IMR-90 (cell line): Measurements from ENCODE around the gene SMYD1. TPM values are rescaled to one million over a fixed set of nuclear protein-coding genes. Genes with fewer than 3 reads are reported as not detected.

Experiments used
- ATAC-seq: fragments of 200-7000 bp; cut with Tn5 transposase; 2 replicates; pipeline ENCODE4 v1.9.1; 2020; ENCODE audit warnings: low read depth, mild to moderate bottlenecking, moderate library complexity
- BruUV-seq: library from RNA; stranded (reverse); fragments of 400-500 nt; replicated peaks from 2 replicates; lab custom pipeline; 2021; lab: Mats Ljungman, UMichigan
- CTCF ChIA-PET: fragments of 300-600 bp; formaldehyde crosslinking; extraction: SDS; loops from one replicate; lab custom pipeline; 2021; ENCODE audit warnings: antibody characterized with exemption; lab: Yijun Ruan, JAX
- POLR2A ChIA-PET: fragments of 300-600 bp; sonication (Branson Sonifier 250); formaldehyde crosslinking; loops from one replicate; lab custom pipeline; 2022; ENCODE audit warnings: antibody characterized with exemption; ENCODE audit not compliant: unreplicated experiment; lab: Charles Lee
- DNase-seq: peaks from one replicate; pipeline ENCODE4 v3.0.0; 2013
- H2AFZ ChIP-seq: replicated peaks from 2 replicates; pipeline ENCODE3; 2013; ENCODE audit warnings: low read length, mild to moderate bottlenecking; ENCODE audit not compliant: poor library complexity
- H2AK5ac ChIP-seq: 2 replicates; pipeline ENCODE4 v1.6.1; 2013; ENCODE audit warnings: low read depth, low read length, inconsistent platforms
- H2AK9ac ChIP-seq: replicated peaks from 2 replicates; pipeline ENCODE3; 2013; ENCODE audit warnings: mild to moderate bottlenecking, low read depth, low read length, moderate library complexity; ENCODE audit not compliant: poor library complexity
- H2BK120ac ChIP-seq: 2 replicates; pipeline ENCODE4 v1.6.1; 2013; ENCODE audit warnings: low read depth, low read length, inconsistent platforms
- H2BK15ac ChIP-seq: 3 replicates; pipeline ENCODE4 v1.6.1; 2013; ENCODE audit warnings: low read depth, low read length, inconsistent platforms
- H2BK20ac ChIP-seq: 2 replicates; pipeline ENCODE4 v1.6.1; 2013; ENCODE audit warnings: low read depth, mild to moderate bottlenecking, inconsistent platforms, low read length, moderate library complexity
- H2BK5ac ChIP-seq: 2 replicates; pipeline ENCODE4 v1.6.1; 2013; ENCODE audit warnings: mild to moderate bottlenecking, low read depth, low read length, inconsistent platforms; ENCODE audit not compliant: poor library complexity, severe bottlenecking
- H3K14ac ChIP-seq: replicated peaks from 2 replicates; pipeline ENCODE4 v1.6.1; 2013; ENCODE audit warnings: low read depth, low read length, inconsistent platforms
- H3K18ac ChIP-seq: 2 replicates; pipeline ENCODE4 v1.6.1; 2013; ENCODE audit warnings: low read depth, low read length, control low read depth
- H3K23ac ChIP-seq: 2 replicates; pipeline ENCODE4 v1.6.1; 2013; ENCODE audit warnings: low read depth, low read length, inconsistent platforms
- H3K27ac ChIP-seq: 2 replicates; pipeline ENCODE4 v1.5.1; 2013; ENCODE audit warnings: mild to moderate bottlenecking, control low read depth, low read length; ENCODE audit not compliant: insufficient read depth
- H3K27me3 ChIP-seq: 2 replicates; pipeline ENCODE4 v1.6.1; 2013; ENCODE audit warnings: low read length; ENCODE audit not compliant: control insufficient read depth, insufficient read depth
- H3K36me3 ChIP-seq: 2 replicates; pipeline ENCODE4 v1.6.1; 2013; ENCODE audit warnings: low read length, mixed read lengths; ENCODE audit not compliant: control insufficient read depth, insufficient read depth
- H3K4ac ChIP-seq: 2 replicates; pipeline ENCODE4 v1.6.1; 2013; ENCODE audit warnings: low read depth, low read length, inconsistent platforms
- H3K4me1 ChIP-seq: 2 replicates; pipeline ENCODE4 v1.6.1; 2013; ENCODE audit warnings: low read length, mixed read lengths; ENCODE audit not compliant: control insufficient read depth, insufficient read depth
- H3K4me2 ChIP-seq: 2 replicates; pipeline ENCODE4 v1.6.1; 2013; ENCODE audit warnings: low read depth, mild to moderate bottlenecking, control low read depth, low read length, moderate library complexity
- H3K4me3 ChIP-seq: 2 replicates; pipeline ENCODE4 v1.5.1; 2013; ENCODE audit warnings: low read depth, mild to moderate bottlenecking, control low read depth, low read length, moderate library complexity; ENCODE audit not compliant: insufficient read depth
- H3K56ac ChIP-seq: 2 replicates; pipeline ENCODE4 v1.6.1; 2013; ENCODE audit warnings: low read length, inconsistent platforms; ENCODE audit not compliant: insufficient read depth; ENCODE audit errors: extremely low read depth
- H3K79me1 ChIP-seq, 2 experiments: 2 replicates each; pipeline ENCODE4 v1.6.1; 2013; ENCODE audit warnings: low read length in 2 of 2, inconsistent platforms in 1 of 2, low read depth in 1 of 2
- H3K9ac ChIP-seq: 2 replicates; pipeline ENCODE4 v1.6.1; 2013; ENCODE audit warnings: low read depth, low read length, control low read depth
- H3K9me1 ChIP-seq: 2 replicates; pipeline ENCODE4 v1.6.1; 2013; ENCODE audit warnings: low read length, inconsistent platforms; ENCODE audit not compliant: insufficient read depth
- H3K9me3 ChIP-seq: 2 replicates; pipeline ENCODE4 v1.6.1; 2013; ENCODE audit warnings: low read length; ENCODE audit not compliant: control insufficient read depth, insufficient read depth
- H4K20me1 ChIP-seq: 2 replicates; pipeline ENCODE4 v1.6.1; 2013; ENCODE audit warnings: low read length, inconsistent platforms; ENCODE audit not compliant: insufficient read depth
- H4K5ac ChIP-seq: 2 replicates; pipeline ENCODE4 v1.6.1; 2013; ENCODE audit warnings: mild to moderate bottlenecking, low read depth, low read length, control low read depth
- H4K8ac ChIP-seq, 2 experiments: 2 replicates each; pipeline ENCODE4 v1.6.1; 2013; ENCODE audit warnings: low read depth in 2 of 2, low read length in 2 of 2, control low read depth in 1 of 2, inconsistent platforms in 1 of 2
- H4K91ac ChIP-seq: 2 replicates; pipeline ENCODE4 v1.6.1; 2013; ENCODE audit warnings: low read depth, low read length, inconsistent platforms; ENCODE audit not compliant: insufficient read depth
- BHLHE40 ChIP-seq: fragments of 150-350 bp; IDR thresholded peaks from 2 replicates; pipeline ENCODE4 v1.6.1; 2016; ENCODE audit warnings: mild to moderate bottlenecking, low read depth, low read length
- CEBPB ChIP-seq: IDR thresholded peaks from 2 replicates; pipeline ENCODE4 v1.6.1; 2012; ENCODE audit warnings: low read depth, low read length, improper control_type of control experiment
- CHD1 ChIP-seq: IDR thresholded peaks from 2 replicates; pipeline ENCODE4 v1.6.1; 2012; ENCODE audit warnings: low read depth, low read length, improper control_type of control experiment
- CTCF ChIP-seq: conservative IDR thresholded peaks from 2 replicates; pipeline ENCODE4 v1.5.1; 2012; ENCODE audit warnings: mild to moderate bottlenecking, low read depth, low read length, improper control_type of control experiment
- FOS ChIP-seq: fragments of 150-350 bp; IDR thresholded peaks from 2 replicates; pipeline ENCODE4 v1.6.1; 2016; ENCODE audit warnings: low read depth, low read length
- MAFK ChIP-seq: IDR thresholded peaks from 2 replicates; pipeline ENCODE4 v1.6.1; 2012; ENCODE audit warnings: low read depth, low read length, improper control_type of control experiment
- MAZ ChIP-seq: IDR thresholded peaks from 2 replicates; pipeline ENCODE4 v1.6.1; 2012; ENCODE audit warnings: low read depth, mild to moderate bottlenecking, low read length, improper control_type of control experiment, moderate library complexity, borderline replicate concordance
- MXI1 ChIP-seq: IDR thresholded peaks from 2 replicates; pipeline ENCODE4 v1.6.1; 2012; ENCODE audit warnings: low read depth, mild to moderate bottlenecking, low read length, moderate library complexity, borderline replicate concordance
- NFE2L2 ChIP-seq: fragments of 150-350 bp; IDR thresholded peaks from 2 replicates; pipeline ENCODE4 v1.6.1; 2016; ENCODE audit warnings: low read depth, mild to moderate bottlenecking, low read length
- POLR2A ChIP-seq: IDR thresholded peaks from 2 replicates; pipeline ENCODE4 v1.6.1; 2012; ENCODE audit warnings: mild to moderate bottlenecking, low read depth, low read length
- RAD21 ChIP-seq: IDR thresholded peaks from 2 replicates; pipeline ENCODE4 v1.6.1; 2012; ENCODE audit warnings: low read length, improper control_type of control experiment
- RCOR1 ChIP-seq: IDR thresholded peaks from 2 replicates; pipeline ENCODE4 v1.6.1; 2012; ENCODE audit warnings: mild to moderate bottlenecking, low read length, improper control_type of control experiment; ENCODE audit not compliant: insufficient replicate concordance
- RFX5 ChIP-seq: IDR thresholded peaks from 2 replicates; pipeline ENCODE4 v1.8.0; 2012; ENCODE audit warnings: low read depth, mild to moderate bottlenecking, low read length, moderate library complexity
- SMC3 ChIP-seq: fragments of 150-350 bp; IDR thresholded peaks from 2 replicates; pipeline ENCODE4 v1.6.1; 2016; ENCODE audit warnings: low read depth, mild to moderate bottlenecking, antibody characterized with exemption, low read length, moderate library complexity
- USF2 ChIP-seq: fragments of 150-350 bp; IDR thresholded peaks from 2 replicates; pipeline ENCODE4 v1.6.1; 2017; ENCODE audit warnings: mild to moderate bottlenecking, antibody characterized with exemption, low read length, low read depth
- WGBS, 2 experiments: methylation state at CpG; one replicate each; pipeline versions ENCODE4 v1.1.5 to v1.1.7; 2013; ENCODE audit warnings: missing lambda C conversion rate in 2 of 2; ENCODE audit not compliant: insufficient read length in 1 of 2; ENCODE audit errors: extremely low coverage in 2 of 2; 5-methylcytosine and 5-hydroxymethylcytosine counted together
- dilution Hi-C: fragments of 300-500 bp; cut with HindIII; formaldehyde crosslinking; loops from one replicate; pipeline ENCODE4 v1.14.3; 2018; ENCODE audit warnings: low sequenced_read_pairs; ENCODE audit not compliant: unreplicated experiment
- in situ Hi-C: fragments of 300-500 bp; cut with MboI; formaldehyde crosslinking; loops from 3 replicates; pipeline ENCODE4 v1.14.3; 2019; ENCODE audit warnings: low sequenced_read_pairs, inconsistent platforms, mixed read lengths
- intact Hi-C: fragments of 100-400 bp; cut with micrococcal nuclease; formaldehyde crosslinking; loops from 2 replicates; pipeline ENCODE4 v1.10.0; 2022
- polyA plus RNA-seq, 3 experiments: library from polyadenylated mRNA; depleted of rRNA; stranded (reverse); fragments of >200 nt; gene quantifications; 2 replicates each; pipeline ENCODE4 v1.2.3, GENCODE V29; 2012; ENCODE audit warnings: low replicate concordance in 1 of 3
- total RNA-seq: library from RNA; depleted of rRNA; stranded (reverse); fragments of >200 nt; gene quantifications from 2 replicates; pipeline ENCODE4 v1.2.3, GENCODE V29; 2012
- TF ChIP-seq, protein P1 (sequence below): fragments of 150-350 bp; IDR thresholded peaks from 2 replicates; pipeline ENCODE4 v1.6.1; 2016; ENCODE audit warnings: low read depth, mild to moderate bottlenecking, low read length, moderate library complexity, borderline replicate concordance

SMYD1 gene
- total and polyA plus RNA-seq, 2 of the 4 experiments (the other 2 are of a cell fraction), result not detected

- no peak overlapping the region for H2AFZ ChIP-seq
- 67% methylated on average over 1 of the region's 5 CpGs; no CpG with 5 or more reads in 1 of the 2 experiments for WGBS, 2 experiments
These were observed 436 bp upstream of the SMYD1 start for GRCh38 chr2:88067189-88067588.

More at GRCh38 chr2:88067189-88067588, 436 bp upstream of the SMYD1 start:
- Histone ChIP-seq H3K56ac (no peak overlapping the region), H2BK120ac (no peak overlapping the region), H4K91ac (no peak overlapping the region), H3K4ac (no peak overlapping the region), H4K20me1 (no peaks in the 10 kb centered on the region), H2AK9ac (no peak overlapping the region), H4K5ac (no peak overlapping the region), H2BK5ac (no peak overlapping the region), H3K4me2 (no peak overlapping the region), H4K8ac (no peak overlapping the region), H2BK15ac (no peak overlapping the region), H3K23ac (no peak overlapping the region), H2BK20ac (no peak overlapping the region), H3K4me1 (no peaks in the 10 kb centered on the region), H3K27me3 (peaks cover 17% of the 10 kb centered on the region), H3K9me3 (no peaks in the 10 kb centered on the region), H3K9me1 (no peaks in the 10 kb centered on the region), H3K14ac (no peak overlapping the region), H2AK5ac (no peak overlapping the region), H3K36me3 (no peaks in the 10 kb centered on the region), H3K27ac (no peak overlapping the region), H3K4me3 (no peak overlapping the region), H3K18ac (no peak overlapping the region), H3K9ac (no peak overlapping the region), H3K79me1 (no peaks in the 10 kb centered on the region)
- intact Hi-C loops (no loop called here), dilution Hi-C loops (no loop called here), in situ Hi-C loops (loop anchor here (25.0 kb wide), 1 partner anchor 595 kb away; no protein-coding TSS in a partner anchor)
- ChIA-PET POLR2A (interaction anchor here (0.5 kb wide), 1 partner anchor 20 kb away, joined by 4 read pairs; no protein-coding TSS in a partner anchor), CTCF (no interaction called here)
- no TSS peak for BruUV-seq
- TF ChIP-seq POLR2A, result no peak
- TF ChIP-seq BHLHE40, result no peak
- no peak for TF ChIP-seq SMC3
- no peak for TF ChIP-seq NFE2L2
- TF ChIP-seq MAFK, result no peak
- TF ChIP-seq MXI1, result no peak
- no peak for TF ChIP-seq RCOR1
- TF ChIP-seq CHD1, result no peak
- TF ChIP-seq CTCF, result no peak
- no peak for TF ChIP-seq CEBPB
- no peak for TF ChIP-seq FOS
- TF ChIP-seq, protein P1, sequence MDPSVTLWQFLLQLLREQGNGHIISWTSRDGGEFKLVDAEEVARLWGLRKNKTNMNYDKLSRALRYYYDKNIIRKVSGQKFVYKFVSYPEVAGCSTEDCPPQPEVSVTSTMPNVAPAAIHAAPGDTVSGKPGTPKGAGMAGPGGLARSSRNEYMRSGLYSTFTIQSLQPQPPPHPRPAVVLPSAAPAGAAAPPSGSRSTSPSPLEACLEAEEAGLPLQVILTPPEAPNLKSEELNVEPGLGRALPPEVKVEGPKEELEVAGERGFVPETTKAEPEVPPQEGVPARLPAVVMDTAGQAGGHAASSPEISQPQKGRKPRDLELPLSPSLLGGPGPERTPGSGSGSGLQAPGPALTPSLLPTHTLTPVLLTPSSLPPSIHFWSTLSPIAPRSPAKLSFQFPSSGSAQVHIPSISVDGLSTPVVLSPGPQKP, result no peak
- TF ChIP-seq MAZ, result no peak
- TF ChIP-seq RAD21, result no peak
- TF ChIP-seq RFX5, result no peak
- TF ChIP-seq USF2, result no peak
- DNase-seq (no peak), ATAC-seq (no peak)
